Adrenal gland (tissue), 19 donors: ENCODE data around the gene HYAL1. TPM values are rescaled to one million over a fixed set of nuclear protein-coding genes. Genes with fewer than 3 reads are reported as not detected.
A peak's percentile ranks its signal among the peaks of the same experiment; 100 is the strongest.

Source experiments
- DNase-seq, 7 donors: peaks; one replicate each; pipeline ENCODE4 v3.0.0-alpha.2; 2019 to 2020
- H3K27ac ChIP-seq, 5 donors: fragments of 200-600 bp; sonication (generic) in 4 of 5; 1 replicate in 3 of 5; 2 replicates in 2 of 5; pipeline versions ENCODE4 v1.5.1 to v1.8.0; 2016 to 2020; ENCODE audit warnings: mild to moderate bottlenecking in 1 of 5
- H3K27me3 ChIP-seq: fragments of 200-600 bp; 2 replicates; pipeline ENCODE4 v1.8.0; 2021
- H3K36me3 ChIP-seq, 2 donors: fragments of 200-600 bp; replicated peaks in 1 of 2; 1 replicate in 1 of 2; 2 replicates in 1 of 2; pipeline versions ENCODE4 v1.5.1 to v1.8.0; 2018 to 2022
- H3K4me1 ChIP-seq, 2 donors: fragments of 200-600 bp; replicated peaks in 1 of 2; 1 replicate in 1 of 2; 2 replicates in 1 of 2; pipeline versions ENCODE4 v1.5.1 to v1.8.0; 2018 to 2021
- H3K4me3 ChIP-seq, 4 donors: fragments of 200-600 bp; sonication (generic) in 3 of 4; one replicate each; pipeline ENCODE4 v1.5.1; 2016 to 2018
- H3K9me3 ChIP-seq, 3 donors: fragments of 200-600 bp; sonication (generic) in 1 of 3; replicated peaks in 1 of 3; 1 replicate in 2 of 3; 2 replicates in 1 of 3; pipeline versions ENCODE4 v1.5.1 to v1.8.0; 2016 to 2021
- CTCF ChIP-seq, 6 experiments: fragments of 450-650 bp in 4 of 6; fragments of 200-600 bp in 2 of 6; sonication (generic) in 1 of 6; IDR thresholded peaks; 1 replicate in 5 of 6; 2 replicates in 1 of 6; pipeline versions ENCODE4 v1.5.1 to v1.8.0; 2016 to 2021; ENCODE audit warnings: antibody characterized with exemption in 6 of 6, mild to moderate bottlenecking in 2 of 6, moderate library complexity in 1 of 6
- POLR2A ChIP-seq, 2 donors: fragments of 450-650 bp; IDR thresholded peaks; one replicate each; pipeline ENCODE4 v1.6.1; 2017; ENCODE audit warnings: antibody characterized with exemption in 2 of 2, mild to moderate bottlenecking in 2 of 2, moderate library complexity in 1 of 2
- WGBS, 4 donors: extraction: QIAGEN DNeasy Blood & Tissue Kit in 2 of 4; methylation state at CpG; one replicate each; pipeline versions ENCODE4 v1.1.5 to v1.1.7; 2013 to 2017; 5-methylcytosine and 5-hydroxymethylcytosine counted together
- intact Hi-C, 2 donors: fragments of 100-400 bp; cut with DNase I; formaldehyde crosslinking; loops; one replicate each; pipeline versions ENCODE4 v1.14.1 to v1.15.0; 2022 to 2023
- long read RNA-seq, 10 donors: library from polyadenylated mRNA in 3 of 10; unstranded in 2 of 10; stranded (forward) in 1 of 10; transcript quantifications; one replicate each; pipeline ENCODE4 v2.0.0 and lab custom pipeline, GENCODE V29; 2021 to 2026
- polyA plus RNA-seq, 3 donors: library from polyadenylated mRNA; stranded (reverse); fragments of 200-250 nt in 2 of 3; fragments of 350-450 nt in 1 of 3; fragmentation: Illumina TruSeq in 1 of 3; extraction: RNeasy Lipid Tissue Mini Kit (QIAGEN cat#74804) in 1 of 3; gene quantifications; one replicate each; pipeline ENCODE4 v1.2.3, GENCODE V29; 2013 to 2014
- total RNA-seq, 9 donors: library from RNA; depleted of rRNA in 4 of 9; stranded (reverse); fragments of >200 nt in 4 of 9; fragments of 120-200 nt in 1 of 9; fragmentation: NEBNext Ultra II Directional in 1 of 9; extraction: Animal tissue kit (Norgen Biotek cat#: 25700) in 1 of 9; gene quantifications; one replicate each; pipeline versions ENCODE4 v1.1.0 to v1.2.4, GENCODE V29; 2013 to 2023
- donor health status: healthy with polysubstance abuse.
- donor health status: Bipolar disorder and iron deficiency.
- donor health status: DM: yes; HTN: yes; CAD: no.
- donor health status: DM: no; HTN: no; CAD: no.
- donor health status: DM: no; HTN: no; CAD: no.
- donor health status: DM: yes; HTN: yes; CAD: no.

HYAL1 gene
- total RNA-seq (10 to 100 TPM in 8 of 9 donors, 1 to 10 TPM in 1; 3.2 to 50.5 (median 35.6) TPM), polyA plus RNA-seq (10 to 100 TPM in 2 of 3 donors, 1 to 10 TPM in 1; 9.7 to 50.1 (median 16.5) TPM)
- long read RNA-seq, donor 1 = 0 reads
- long read RNA-seq, donor 2 = 0 reads
- long read RNA-seq, donor 3, partial matches to known transcripts = 0 of 3 reads
- long read RNA-seq, donor 3, other reads (novel, unspliced or antisense) = 0 of 3 reads
- long read RNA-seq, donor 4, transcript HYAL1-201 (3 exons, 2,517 nt) = major isoform, 6 of 14 reads
- long read RNA-seq, donor 4, partial matches to known transcripts = 2 of 14 reads
- long read RNA-seq, donor 4, other reads (novel, unspliced or antisense) = 2 of 14 reads
- long read RNA-seq, donor 5, transcript HYAL1-201 (3 exons, 2,517 nt) = minor isoform, 10 of 56 reads
- long read RNA-seq, donor 5, transcript HYAL1-204 (4 exons, 2,081 nt) = major isoform, 38 of 56 reads
- long read RNA-seq, donor 5, partial matches to known transcripts = 2 of 56 reads
- long read RNA-seq, donor 5, other reads (novel, unspliced or antisense) = 3 of 56 reads
- long read RNA-seq, donor 6, partial matches to known transcripts = 2 of 6 reads
- long read RNA-seq, donor 6, other reads (novel, unspliced or antisense) = 0 of 6 reads
- long read RNA-seq, donor 7, partial matches to known transcripts = 35 of 44 reads
- long read RNA-seq, donor 7, other reads (novel, unspliced or antisense) = 9 of 44 reads
- long read RNA-seq, donor 8, partial matches to known transcripts = 0 of 5 reads
- long read RNA-seq, donor 8, other reads (novel, unspliced or antisense) = 0 of 5 reads
- long read RNA-seq, donor 9 = 0 reads
- long read RNA-seq, donor 10, partial matches to known transcripts = 0 of 2 reads
- long read RNA-seq, donor 10, other reads (novel, unspliced or antisense) = 0 of 2 reads

- DNase-seq = peak; percentile 77 to 90 (median 88)
- TF ChIP-seq POLR2A (IDR thresholded peaks at IDR 0.05) = peak in 1 of 2 donors; percentile 39
- TF ChIP-seq CTCF (IDR thresholded peaks at IDR 0.05) = peak in 1 of 6 experiments; percentile 13
- no peaks in the 10 kb centered on the region for H3K27me3 ChIP-seq
- intact Hi-C loops = no loop called here
- peaks cover 26 to 44% of the 10 kb centered on the region in 2 donors for H3K4me1 ChIP-seq
- H3K36me3 ChIP-seq = no peaks in the 10 kb centered on the region
- H3K4me3 ChIP-seq = peak within 1 kb of the TSS in 2 of 4 donors; percentile 14 to 35
- H3K9me3 ChIP-seq = no peaks in the 10 kb centered on the region
- 41 to 57% (median 50%) methylated on average over 1 to 14 of the region's 14 CpGs for WGBS, 4 donors
- peak within 1 kb of the TSS; percentile 60 to 86 (median 74) for H3K27ac ChIP-seq
Measured at GRCh38 chr3:50303013-50303815, at the start of gene HYAL1. Gene HYAL1 (minus strand): TSS chr3:50303574. CDS start chr3:50302956, 618 bp downstream.

- intact Hi-C loops = no loop called here
- H3K4me3 ChIP-seq = no peak overlapping the region
- H3K27ac ChIP-seq = no peak overlapping the region
- TF ChIP-seq POLR2A (IDR thresholded peaks at IDR 0.05) (no peak), CTCF (IDR thresholded peaks at IDR 0.05) (no peak)
- H3K4me1 ChIP-seq = peaks cover 39 to 53% of the 10 kb centered on the region in 2 donors
- H3K27me3 ChIP-seq = no peaks in the 10 kb centered on the region
- peaks cover 0 to 41% of the 10 kb centered on the region in 2 donors for H3K36me3 ChIP-seq
- DNase-seq = no peak
- WGBS, 4 donors = 27 to 47% (median 33%) methylated on average over 2 of the region's 2 CpGs
- H3K9me3 ChIP-seq = no peaks in the 10 kb centered on the region
Measured at GRCh38 chr3:50352781-50353180, 49.4 kb upstream of the HYAL1 start.

GRCh38 chr3:50351323-50351697 is 47.9 kb upstream of the HYAL1 start:
- intact Hi-C loops = no loop called here
- 18 to 63% (median 40%) methylated on average over 5 to 11 of the region's 11 CpGs for WGBS, 4 donors
- peak overlapping the region in 2 of 4 donors; percentile 47 to 96 for H3K4me3 ChIP-seq
- no peaks in the 10 kb centered on the region for H3K27me3 ChIP-seq
- H3K9me3 ChIP-seq = no peaks in the 10 kb centered on the region
- TF ChIP-seq CTCF (IDR thresholded peaks at IDR 0.05) (no peak), POLR2A (IDR thresholded peaks at IDR 0.05) (no peak)
- H3K36me3 ChIP-seq = peaks cover 0 to 46% of the 10 kb centered on the region in 2 donors
- no peak for DNase-seq
- peaks cover 25 to 38% of the 10 kb centered on the region in 2 donors for H3K4me1 ChIP-seq
- H3K27ac ChIP-seq = peak overlapping the region in 3 of 5 donors; percentile 55 to 99 (median 93)
